Choroid plexus epithelial cell (primary cell): ENCODE data around the gene ZNF503.
A peak's percentile ranks its signal among the peaks of the same experiment; 100 is the strongest.

ENCODE experiments used
- DNase-seq: peaks from one replicate; pipeline ENCODE4 v3.0.0-alpha.2; 2010; ENCODE audit warnings: low read depth
- H3K4me3 ChIP-seq: 2 replicates; pipeline ENCODE4 v1.5.1; 2011; ENCODE audit warnings: low read depth, mild to moderate bottlenecking, control low read depth, low read length, moderate library complexity
- TF ChIP-seq, protein P1 (sequence below): conservative IDR thresholded peaks from 2 replicates; pipeline ENCODE4 v1.5.1; 2011; ENCODE audit warnings: low read depth, mild to moderate bottlenecking, control low read depth, inconsistent platforms, low read length, moderate library complexity

The ZNF503 gene

DNA sequence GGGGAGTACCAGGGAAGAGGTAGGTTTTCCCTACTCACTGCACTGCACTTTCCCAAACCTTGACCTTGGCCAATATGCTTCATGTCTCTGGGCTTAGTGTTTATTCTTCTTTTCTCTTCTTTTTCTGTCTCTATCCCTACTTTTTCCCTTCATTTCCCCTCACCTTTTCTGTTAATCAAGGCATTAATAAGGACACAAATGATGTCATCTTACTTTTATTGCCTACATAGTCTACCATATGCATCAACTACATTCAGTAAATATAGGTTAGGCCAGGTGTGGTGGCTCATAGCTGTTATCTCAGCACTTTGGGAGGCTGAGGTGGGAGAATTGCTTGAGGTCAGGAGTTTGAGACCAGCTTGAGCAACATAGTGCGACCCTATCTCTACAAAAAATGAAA lies 13.0 kb upstream of the ZNF503 start:
- no peak overlapping the region for H3K4me3 ChIP-seq
- no peak for DNase-seq
- TF ChIP-seq, protein P1, sequence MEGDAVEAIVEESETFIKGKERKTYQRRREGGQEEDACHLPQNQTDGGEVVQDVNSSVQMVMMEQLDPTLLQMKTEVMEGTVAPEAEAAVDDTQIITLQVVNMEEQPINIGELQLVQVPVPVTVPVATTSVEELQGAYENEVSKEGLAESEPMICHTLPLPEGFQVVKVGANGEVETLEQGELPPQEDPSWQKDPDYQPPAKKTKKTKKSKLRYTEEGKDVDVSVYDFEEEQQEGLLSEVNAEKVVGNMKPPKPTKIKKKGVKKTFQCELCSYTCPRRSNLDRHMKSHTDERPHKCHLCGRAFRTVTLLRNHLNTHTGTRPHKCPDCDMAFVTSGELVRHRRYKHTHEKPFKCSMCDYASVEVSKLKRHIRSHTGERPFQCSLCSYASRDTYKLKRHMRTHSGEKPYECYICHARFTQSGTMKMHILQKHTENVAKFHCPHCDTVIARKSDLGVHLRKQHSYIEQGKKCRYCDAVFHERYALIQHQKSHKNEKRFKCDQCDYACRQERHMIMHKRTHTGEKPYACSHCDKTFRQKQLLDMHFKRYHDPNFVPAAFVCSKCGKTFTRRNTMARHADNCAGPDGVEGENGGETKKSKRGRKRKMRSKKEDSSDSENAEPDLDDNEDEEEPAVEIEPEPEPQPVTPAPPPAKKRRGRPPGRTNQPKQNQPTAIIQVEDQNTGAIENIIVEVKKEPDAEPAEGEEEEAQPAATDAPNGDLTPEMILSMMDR = no peak

DNA sequence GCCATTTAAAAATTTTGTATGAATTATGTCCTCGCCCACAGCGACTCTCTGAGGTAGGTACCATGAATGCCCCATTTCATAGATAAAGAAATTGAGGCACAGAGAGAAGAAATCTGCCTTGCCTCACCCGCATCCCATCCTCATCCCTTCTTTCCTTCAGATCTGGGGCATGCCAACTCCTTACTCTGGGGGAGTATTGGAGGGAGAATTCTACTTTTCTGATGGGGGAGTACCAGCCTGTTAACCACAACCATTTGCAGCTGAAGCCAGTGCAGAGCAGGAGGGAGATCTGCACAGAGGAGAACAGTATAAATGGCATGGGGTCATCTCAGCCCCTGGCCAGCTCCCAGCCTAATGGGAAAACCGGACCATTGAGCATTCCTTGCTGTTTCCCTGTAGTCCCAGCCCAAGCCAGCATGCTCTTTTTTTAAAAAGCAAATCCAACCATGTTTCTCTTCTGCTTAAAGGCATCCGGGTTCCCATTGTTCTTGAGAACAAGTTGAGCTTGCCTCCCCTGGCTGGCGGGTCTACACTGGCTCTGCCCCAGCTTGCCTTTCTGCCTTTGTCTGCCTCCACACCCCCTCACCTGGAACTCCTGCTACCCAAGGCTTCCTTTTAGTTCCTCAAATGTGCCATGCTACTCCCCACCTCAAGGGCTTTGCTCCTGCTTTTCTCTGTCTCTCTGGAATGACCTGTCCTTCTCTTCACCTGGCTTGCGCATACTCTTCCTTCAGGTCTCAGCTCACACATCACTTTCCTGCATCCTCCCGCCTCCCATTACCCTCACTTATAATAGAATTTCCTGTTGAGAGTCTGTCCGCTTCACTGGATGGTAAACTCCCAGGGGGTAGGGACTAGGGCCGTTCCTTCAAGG lies 8.8 kb upstream of the ZNF503 start:
- DNase-seq = no peak
- TF ChIP-seq, protein P1 = no peak

DNA sequence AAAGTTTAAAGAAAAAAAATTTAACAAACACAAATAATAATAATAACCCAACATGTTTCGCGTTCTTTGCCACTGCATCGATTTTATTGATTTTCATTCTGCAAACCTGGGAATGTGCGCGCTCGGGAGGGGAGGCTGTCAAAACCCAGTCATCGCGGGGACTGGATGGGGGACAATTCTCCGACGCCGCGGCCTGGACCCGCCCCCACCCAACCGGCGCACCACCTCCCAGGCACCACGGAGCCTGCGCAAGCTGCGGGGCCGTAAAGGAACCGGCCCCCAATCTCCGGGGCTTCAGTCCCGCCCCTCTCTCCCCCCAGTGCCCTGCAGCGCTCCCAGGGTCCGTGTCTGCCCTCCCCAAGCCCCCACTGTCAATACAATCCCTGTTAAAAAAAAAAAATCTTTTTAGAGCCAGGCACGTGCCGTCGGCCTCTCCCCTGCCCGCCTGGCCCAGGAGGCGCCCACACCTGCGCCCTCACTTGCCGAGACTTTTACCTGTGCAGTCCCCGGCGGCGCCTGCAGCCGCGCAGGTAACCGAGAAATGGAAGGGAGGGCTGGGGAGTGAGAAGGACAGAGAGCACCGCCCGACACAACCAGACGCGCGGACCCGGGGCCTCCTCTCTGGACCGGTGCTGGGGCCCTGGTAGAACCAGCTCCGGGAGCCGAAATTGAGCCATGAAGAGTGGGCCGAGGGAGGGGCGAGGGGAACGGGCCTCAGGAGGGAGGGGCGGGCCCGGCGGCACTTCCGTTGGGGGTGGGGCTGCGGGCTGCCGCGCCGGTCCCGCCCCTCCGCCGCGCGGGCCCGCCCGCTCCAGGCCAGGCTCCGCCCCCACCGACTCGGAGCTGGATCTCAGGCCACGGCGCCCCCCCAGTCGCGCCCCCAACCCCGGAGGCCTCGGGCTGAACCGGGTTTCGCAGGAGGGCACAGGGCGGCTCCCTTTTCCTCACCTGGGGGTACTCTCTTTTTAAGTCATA lies 7.6 kb upstream of the ZNF503 start:
- TF ChIP-seq, protein P1 = no peak
- H3K4me3 ChIP-seq = peak overlapping the region; percentile 65
- no peak for DNase-seq

More for the DNA sequence above, 8.8 kb upstream of the ZNF503 start:
- H3K4me3 ChIP-seq = no peak overlapping the region

DNA sequence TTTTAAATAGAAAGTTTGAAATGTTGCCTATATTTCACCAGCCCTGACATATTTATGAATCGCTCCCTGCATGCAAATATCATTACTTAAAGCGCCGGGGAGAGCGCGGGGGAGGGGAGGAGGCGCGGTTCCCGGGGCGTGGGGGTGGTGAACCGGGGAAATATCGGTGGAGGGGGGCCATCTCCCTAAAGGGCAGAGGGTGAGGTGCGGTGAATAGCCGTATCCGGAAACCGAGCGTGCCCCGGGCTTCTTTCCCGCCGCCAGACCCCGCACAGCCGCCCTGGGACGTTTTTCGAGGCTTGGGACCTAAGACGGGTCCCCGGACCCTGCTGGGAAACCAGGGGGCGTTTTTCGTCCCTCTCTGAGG lies 6.9 kb upstream of the ZNF503 start:
- DNase-seq = no peak
- TF ChIP-seq, protein P1 = no peak
- H3K4me3 ChIP-seq = peak overlapping the region; percentile 65

DNA sequence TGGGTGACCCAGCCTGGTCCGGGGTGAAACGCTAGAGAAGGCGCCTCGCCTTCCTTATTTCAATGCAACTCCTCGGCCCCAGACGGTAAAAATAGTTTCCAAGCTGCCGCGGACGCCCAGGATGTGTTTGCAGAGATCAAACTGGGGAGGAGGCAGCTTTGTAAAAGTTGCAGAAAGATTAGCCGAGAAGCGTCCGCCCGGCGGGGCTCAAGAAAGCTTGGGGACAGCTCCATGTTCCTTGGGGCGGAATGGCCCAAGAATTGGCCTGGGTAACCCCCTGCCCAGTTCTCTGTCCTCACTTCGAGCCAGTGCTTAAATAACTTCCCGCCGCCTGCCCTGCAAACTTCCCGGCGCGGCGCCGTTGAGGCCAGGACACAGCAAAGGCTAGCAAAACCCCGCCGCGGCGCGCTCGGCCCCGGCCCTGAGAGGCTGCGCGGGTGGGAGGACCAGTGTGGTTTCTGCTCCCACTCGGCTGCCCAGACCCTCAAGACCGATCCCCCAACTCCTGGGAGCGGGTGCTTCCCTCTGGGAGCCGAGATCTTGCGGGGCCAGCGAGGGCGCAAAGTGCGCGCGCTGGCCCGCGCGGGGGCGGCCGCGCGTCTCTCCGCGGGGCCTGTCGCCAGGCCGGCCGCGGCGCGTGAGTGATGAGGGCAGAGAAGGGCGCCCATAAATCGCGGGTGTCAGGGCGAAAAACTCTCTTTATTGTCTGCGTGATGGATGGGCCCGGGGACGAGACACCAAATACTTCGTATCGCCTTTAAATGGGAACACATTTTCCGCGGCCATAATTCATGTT lies 6.3 kb upstream of the ZNF503 start:
- TF ChIP-seq, protein P1 = no peak
- peak overlapping the region; percentile 65 for H3K4me3 ChIP-seq
- DNase-seq = no peak

DNA sequence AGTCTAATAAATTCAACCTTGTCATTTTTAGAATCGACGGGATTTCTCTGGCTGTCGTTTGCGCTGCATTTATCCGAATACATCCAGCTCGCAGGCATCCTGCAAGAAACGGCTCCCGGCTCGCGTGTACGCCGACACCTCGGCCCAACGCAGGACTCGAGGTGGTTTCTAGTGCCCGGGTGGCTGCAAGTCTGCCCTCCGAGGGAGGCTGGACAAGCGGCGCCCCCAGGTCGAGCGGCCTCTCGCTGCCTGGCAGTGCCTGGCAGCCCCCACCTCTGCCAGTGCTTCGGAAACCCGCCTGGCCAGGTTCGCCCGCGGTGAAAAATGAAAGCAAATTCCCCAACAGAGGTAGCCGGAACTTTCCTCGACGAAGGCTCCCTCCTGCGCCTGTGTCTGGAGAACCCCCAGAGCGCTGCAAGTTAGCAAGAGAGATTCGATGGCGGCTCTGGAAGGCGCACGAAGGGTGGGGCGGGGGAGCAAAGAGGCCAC lies 5.7 kb upstream of the ZNF503 start:
- TF ChIP-seq, protein P1 = no peak
- no peak for DNase-seq
- no peak overlapping the region for H3K4me3 ChIP-seq
